GM12865 (cell line): ENCODE results near the gene CDC27.
"Not testable (repeated sequence)": the region's sequence is repeated elsewhere in the genome, so short reads cannot be mapped to it uniquely, and the experiment has no call there.

Experiments used
- DNase-seq: peaks from one replicate; pipeline ENCODE4 v3.0.0; 2010; ENCODE audit warnings: low read depth
- H3K4me3 ChIP-seq: 2 replicates; pipeline ENCODE4 v1.5.1; 2011; ENCODE audit warnings: mild to moderate bottlenecking, low read depth, low read length, control low read depth
- TF ChIP-seq, protein P1 (sequence below): IDR thresholded peaks from 2 replicates; pipeline ENCODE4 v1.5.1; 2011; ENCODE audit warnings: low read length, control low read depth, low read depth, inconsistent platforms; ENCODE audit not compliant: insufficient read depth; ENCODE audit errors: missing control alignments

CDC27 gene

DNA sequence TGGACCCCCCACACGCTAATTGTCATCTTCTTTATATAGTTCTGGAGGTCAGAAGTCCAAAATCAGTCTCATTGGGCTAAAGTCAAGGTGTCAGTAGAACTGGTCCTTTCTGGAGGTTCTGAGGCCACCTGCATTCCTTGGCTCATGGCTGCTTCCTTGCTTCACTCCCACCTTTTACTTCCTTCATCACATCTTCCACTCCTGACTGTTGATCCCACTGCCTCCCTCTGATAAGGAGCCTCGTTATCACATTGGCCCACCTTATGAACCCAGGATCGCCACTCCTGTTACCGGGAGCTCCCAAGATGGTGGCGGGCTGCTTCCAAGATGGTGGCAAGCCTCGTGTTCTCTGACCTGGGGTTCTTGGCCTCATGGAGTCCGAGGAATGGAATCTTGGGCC lies 83.0 kb downstream of the CDC27 start:
- TF ChIP-seq, protein P1, sequence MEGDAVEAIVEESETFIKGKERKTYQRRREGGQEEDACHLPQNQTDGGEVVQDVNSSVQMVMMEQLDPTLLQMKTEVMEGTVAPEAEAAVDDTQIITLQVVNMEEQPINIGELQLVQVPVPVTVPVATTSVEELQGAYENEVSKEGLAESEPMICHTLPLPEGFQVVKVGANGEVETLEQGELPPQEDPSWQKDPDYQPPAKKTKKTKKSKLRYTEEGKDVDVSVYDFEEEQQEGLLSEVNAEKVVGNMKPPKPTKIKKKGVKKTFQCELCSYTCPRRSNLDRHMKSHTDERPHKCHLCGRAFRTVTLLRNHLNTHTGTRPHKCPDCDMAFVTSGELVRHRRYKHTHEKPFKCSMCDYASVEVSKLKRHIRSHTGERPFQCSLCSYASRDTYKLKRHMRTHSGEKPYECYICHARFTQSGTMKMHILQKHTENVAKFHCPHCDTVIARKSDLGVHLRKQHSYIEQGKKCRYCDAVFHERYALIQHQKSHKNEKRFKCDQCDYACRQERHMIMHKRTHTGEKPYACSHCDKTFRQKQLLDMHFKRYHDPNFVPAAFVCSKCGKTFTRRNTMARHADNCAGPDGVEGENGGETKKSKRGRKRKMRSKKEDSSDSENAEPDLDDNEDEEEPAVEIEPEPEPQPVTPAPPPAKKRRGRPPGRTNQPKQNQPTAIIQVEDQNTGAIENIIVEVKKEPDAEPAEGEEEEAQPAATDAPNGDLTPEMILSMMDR, result no peak
- H3K4me3 ChIP-seq, result no peak overlapping the region
- no peak for DNase-seq

DNA sequence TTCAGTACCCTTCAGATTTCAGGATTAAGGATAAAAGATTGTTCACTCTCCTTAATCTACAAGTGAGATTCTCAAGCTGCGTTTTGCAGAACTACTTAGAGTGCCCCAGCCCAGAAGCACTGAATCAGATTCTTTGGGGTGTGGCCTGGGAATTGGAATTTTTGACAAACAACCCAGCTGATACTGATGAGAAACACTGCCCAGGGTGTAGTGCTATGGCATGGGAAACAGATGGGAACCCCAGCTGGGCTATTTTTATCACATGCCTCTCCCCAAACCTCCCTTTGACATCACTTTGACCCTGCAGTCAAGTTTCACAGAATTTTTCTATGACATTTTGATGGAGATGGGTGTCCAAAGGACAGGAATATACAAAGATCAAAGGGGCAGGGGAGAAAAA lies 83.8 kb downstream of the CDC27 start:
- DNase-seq, H3K4me3 ChIP-seq: not testable (repeated sequence)

DNA sequence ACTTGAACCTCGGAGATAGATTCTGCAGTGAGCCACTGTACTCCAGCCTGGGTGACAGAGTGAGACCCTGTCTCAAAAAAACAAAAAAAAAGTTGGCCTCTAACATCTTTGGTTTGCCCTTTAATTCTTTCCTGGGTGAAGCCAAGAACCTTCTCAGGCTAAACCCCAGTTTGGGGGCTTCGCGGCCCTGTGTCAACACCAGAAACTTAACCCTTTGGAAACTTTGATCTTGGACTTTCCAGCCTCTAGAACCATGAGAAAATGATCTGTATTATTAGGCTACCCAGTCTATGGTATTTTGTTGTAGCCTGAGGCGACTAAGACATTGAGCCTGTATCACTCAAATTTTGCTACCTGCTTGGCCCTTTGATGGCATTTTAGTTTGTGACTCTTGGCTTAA lies 86.2 kb downstream of the CDC27 start:
- no peak for DNase-seq
- TF ChIP-seq, protein P1, result no peak
- H3K4me3 ChIP-seq, result no peak overlapping the region

DNA sequence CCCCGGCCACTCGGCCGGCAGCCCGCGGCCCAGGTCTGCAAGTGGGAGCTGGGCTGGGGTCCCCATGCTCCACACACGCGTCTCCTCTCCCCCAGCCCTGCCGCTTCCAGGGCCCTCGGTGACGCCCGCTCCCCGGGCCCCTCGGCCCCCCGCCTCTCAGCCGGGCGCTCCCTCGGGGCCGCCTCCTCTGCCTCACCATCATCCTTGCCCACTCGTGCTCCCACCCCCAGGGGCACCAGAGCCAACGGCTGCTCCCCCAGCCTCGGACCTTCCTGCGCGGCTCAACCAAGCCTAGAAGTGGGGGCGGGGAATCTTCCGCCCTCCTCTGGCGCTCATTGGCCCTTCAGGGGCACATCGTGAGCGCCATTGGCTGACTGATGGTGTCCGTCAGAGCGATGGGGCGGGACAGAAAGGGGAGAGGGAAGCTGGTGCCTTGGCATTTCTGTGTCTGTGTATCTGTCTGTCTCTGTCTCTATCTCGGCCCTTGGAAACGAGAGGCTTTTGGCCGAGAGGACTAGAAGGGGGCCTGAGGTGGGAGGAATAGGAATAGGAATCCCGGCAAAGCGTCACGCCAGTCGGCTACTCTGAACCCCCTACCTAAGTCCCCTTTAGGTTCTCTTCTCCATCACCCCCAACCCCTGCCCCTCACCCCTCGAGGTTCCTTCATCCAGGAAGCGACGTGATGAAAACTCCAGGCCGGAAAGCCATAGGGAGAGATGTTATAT lies 88.9 kb downstream of the CDC27 start:
- TF ChIP-seq, protein P1, result no peak
- DNase-seq, result peak; percentile 92
- peak overlapping the region; percentile 53 for H3K4me3 ChIP-seq

DNA sequence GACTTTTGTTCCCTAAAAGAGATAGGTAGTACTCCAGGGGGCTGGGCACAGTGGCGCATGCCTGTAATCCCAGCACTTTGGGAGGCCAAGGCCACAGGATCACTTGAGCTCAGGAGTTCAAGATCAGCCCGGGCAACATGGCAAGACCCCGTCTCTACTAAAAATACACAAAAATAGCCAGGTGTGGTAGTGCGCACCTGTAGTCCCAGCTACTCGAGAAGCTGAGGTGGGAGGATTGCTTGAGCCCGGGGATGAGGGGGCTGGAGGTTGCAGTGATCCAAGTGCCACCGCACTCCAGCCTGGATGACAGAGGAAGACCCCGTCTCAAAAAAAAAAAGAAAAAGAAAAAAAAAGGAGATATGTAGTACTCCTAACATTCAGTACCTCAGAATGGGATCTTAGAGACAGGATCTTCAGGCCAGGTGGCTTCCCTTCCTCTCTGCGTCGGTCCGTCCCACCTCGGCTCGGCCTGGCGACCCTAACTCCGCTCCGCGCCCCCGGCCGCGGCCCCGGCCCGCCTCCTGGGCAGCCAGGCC lies 89.6 kb downstream of the CDC27 start:
- H3K4me3 ChIP-seq, result peak overlapping the region; percentile 53
- no peak for DNase-seq
- TF ChIP-seq, protein P1, result no peak

DNA sequence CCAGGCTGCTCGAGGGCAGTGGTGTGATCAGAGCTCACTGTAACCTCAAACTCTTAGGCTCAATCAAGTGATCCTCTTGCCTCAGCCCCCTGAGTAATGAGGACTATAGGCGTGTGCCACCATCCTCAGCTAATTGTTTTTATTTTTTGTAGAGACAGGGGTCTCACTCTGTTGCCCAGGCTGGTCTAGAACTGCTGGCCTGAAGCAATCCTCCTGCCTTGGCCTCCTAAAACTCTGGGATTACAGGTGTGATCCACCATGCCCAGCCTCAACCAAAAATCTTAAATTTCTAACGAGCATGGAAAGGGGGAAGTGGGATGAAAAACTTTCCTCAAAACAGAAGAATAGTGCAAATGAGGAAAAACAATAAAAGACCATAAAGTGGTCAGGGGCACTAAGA lies 92.8 kb downstream of the CDC27 start:
- TF ChIP-seq, protein P1, result no peak

DNA sequence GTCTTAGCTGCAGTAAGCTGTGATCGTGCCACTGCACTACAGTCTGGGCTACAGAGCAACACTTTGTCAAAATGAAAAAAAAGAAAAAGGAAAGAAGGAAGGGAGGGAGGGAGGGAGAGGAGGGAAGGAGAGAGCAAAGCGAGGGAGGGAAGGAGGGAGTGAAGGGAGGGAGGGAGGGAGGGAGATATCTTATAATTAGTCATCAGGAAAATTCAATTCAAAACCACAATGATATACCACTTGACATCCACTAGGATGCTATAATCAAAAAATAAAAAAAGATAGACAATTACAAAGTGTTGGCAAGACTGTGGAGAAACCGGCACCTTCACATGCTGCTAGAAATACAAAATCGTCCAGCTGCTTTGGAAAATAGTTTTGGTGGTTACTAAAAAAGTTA lies 93.8 kb downstream of the CDC27 start:
- TF ChIP-seq, protein P1, result no peak
- no peak overlapping the region for H3K4me3 ChIP-seq
- DNase-seq, result no peak

More for the DNA sequence above, 92.8 kb downstream of the CDC27 start:
- H3K4me3 ChIP-seq, result no peak overlapping the region
- no peak for DNase-seq
